GM12878 (cell line): ENCODE data around the gene RABL3.

Experiments used
- BRCA1 ChIP-seq: IDR thresholded peaks from 2 replicates; pipeline ENCODE4 v1.6.1; 2011; ENCODE audit warnings: low read depth, low read length, improper control_type of control experiment
- CHD1 ChIP-seq: IDR thresholded peaks from 2 replicates; pipeline ENCODE4 v1.6.1; 2012; ENCODE audit warnings: low read depth, low read length, improper control_type of control experiment
- POLR2A ChIP-seq: IDR thresholded peaks from 2 replicates; pipeline ENCODE4 v1.6.1; 2011; ENCODE audit warnings: low read depth, mild to moderate bottlenecking, low read length

GRCh38 chr3:120648290-120648689, 94.0 kb downstream of the RABL3 start:
- no peak for TF ChIP-seq BRCA1
- TF ChIP-seq CHD1: no peak
- TF ChIP-seq POLR2A: no peak
